NCI-H2196 (cell line): ENCODE results near the gene SNRNP70.
"Not testable (repeated sequence)": the region's sequence is repeated elsewhere in the genome, so short reads cannot be mapped to it uniquely, and the experiment has no call there.

Experiments
- DNase-seq: peaks from one replicate; lab custom pipeline; 2025; ENCODE audit not compliant: unreplicated experiment; lab: John Stamatoyannopoulos, UW

SNRNP70 gene

DNA sequence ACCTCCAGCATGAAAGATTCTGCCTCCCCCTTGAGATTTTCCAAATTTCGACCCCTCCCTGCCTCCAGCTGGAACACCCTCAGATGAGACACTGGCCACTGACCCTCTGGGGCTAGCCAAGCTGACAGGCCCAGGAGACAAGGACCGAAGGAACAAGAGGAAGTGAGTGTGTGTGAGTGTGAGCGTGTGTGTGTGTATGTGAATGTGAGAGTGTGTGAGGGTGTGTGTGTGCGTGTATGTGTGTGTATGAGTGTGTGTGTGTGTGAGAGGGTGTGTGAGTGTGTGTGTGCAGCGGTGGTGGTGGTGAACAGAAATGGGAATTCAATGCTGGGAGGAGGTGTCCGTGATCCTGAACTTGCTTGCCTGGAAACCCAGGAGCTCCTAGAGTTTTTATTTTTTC is 56.1 kb downstream of the SNRNP70 start:
- no peak for DNase-seq

DNA sequence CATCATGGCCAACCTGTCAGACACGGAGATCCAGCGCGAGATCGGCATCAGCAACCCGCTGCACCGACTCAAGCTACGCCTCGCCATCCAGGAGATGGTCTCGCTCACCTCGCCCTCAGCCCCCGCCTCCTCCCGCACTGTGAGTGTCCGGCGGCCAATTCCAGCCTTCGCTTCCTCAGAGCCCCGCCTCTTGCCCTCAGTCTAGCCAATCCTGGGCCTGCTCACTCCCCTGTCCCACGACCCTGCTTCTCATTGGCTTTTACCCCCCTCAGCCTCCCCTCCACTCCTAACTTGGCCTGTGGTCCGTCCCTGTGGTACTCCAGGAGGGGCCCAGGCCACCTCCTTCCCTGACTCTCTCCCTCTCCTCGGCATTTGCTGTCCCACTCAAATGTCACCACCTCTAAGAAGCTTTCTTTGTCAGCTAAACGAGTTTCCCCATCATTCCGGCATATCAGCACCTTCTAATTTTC is 57.6 kb downstream of the SNRNP70 start:
- DNase-seq, result peak; percentile 95

DNA sequence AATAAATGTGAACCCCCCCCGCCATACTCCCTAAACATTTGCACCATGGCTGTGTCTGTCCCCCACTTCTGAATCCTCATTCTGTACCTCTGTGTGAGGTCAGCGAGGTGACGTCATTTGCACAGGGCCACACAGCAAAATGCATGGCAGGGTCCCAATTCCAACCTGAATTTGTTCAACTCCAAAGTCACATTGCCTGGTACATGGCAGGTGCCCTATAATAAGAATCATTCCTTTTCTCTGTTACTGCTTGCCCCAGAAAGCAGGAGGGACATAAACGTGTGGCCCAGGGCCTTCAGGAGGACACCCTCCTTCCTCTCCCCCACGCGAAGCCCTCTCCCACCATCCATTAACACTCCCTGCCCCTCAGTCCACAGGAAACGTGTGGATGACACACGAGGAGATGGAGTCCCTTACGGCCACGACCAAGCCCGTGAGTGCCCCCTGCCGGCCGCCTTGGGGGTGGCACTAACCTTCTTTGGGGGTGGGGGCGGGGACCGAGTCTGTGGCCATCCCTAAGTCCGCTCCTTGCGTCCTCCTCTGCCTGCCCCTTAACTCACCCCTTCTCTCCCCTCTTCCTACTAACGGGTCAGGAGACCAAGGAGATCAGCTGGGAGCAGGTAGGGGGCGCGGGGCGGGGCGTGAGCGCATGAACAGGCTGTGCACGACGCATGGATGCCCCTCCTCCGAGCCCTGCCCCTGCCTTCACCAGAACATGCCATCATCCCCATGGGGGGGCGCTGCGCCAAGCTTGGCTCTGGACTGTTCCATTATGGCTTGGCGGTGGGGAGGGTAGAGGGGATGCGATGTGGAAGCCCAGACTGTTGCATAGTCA is 60.5 kb downstream of the SNRNP70 start:
- peak; percentile 68 for DNase-seq

- not testable (repeated sequence) for DNase-seq
Measured at GRCh38 chr19:49146408-49146770, 61.1 kb downstream of the SNRNP70 start.

- no peak for DNase-seq
Measured at GRCh38 chr19:49148044-49148682, 62.9 kb downstream of the SNRNP70 start.

DNA sequence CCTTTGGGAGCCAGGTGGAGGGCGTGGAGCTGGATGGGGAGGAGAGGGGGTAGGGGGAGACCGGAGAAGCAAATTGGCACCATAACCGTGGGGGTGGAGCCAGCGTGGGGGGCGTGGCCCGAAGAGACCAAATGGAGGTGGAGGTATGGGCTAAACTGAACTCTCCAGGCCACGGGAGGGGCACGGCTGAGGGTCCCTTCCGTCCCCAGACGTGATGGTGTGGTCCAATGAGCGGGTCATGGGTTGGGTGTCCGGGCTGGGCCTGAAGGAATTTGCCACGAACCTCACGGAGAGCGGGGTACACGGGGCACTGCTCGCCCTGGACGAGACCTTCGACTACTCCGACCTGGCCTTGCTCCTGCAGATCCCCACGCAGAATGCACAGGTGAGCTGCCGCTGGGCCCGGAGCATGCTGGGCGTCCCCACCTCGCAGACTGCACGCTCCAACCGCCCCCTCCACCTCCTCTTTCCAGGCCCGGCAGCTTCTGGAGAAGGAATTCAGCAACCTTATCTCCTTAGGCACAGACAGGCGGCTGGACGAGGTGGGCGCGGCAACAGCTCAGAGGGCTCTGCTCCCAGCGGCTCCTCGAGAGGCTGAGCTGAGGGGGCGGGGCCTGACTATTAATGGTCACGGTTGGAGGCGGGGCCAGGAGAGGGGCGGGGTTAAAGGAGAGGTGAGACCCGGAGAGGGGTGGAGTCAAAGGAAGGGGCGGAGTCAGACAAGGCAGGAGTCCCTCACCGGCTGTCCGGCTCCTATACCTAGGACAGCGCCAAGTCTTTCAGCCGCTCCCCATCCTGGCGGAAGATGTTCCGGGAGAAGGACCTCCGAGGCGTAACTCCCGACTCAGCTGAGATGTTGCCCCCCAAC is 63.8 kb downstream of the SNRNP70 start:
- peak; percentile 97 for DNase-seq

DNA sequence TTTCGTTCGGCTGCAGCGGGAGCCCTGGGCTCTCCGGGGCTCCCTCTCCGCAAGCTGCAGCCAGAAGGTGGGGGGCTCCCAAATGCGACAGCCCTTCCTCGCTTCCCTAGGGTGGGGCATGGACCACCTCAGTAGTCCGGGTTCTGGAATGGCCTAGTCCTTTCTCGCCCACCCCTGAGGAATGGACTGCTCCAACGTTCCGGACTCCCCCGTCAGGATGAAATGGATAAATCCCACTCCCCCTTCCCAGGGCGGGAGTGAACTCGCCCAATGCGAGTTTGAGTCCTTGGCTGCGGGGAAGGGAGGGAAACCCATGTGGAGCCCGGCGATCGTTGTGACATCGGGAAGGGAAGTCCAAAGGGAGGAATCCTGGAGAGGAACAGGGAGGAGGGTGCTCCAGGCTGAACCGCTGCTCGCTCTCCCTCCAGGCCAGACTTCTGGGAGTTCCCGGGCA is 64.4 kb downstream of the SNRNP70 start:
- peak; percentile 79 for DNase-seq

DNA sequence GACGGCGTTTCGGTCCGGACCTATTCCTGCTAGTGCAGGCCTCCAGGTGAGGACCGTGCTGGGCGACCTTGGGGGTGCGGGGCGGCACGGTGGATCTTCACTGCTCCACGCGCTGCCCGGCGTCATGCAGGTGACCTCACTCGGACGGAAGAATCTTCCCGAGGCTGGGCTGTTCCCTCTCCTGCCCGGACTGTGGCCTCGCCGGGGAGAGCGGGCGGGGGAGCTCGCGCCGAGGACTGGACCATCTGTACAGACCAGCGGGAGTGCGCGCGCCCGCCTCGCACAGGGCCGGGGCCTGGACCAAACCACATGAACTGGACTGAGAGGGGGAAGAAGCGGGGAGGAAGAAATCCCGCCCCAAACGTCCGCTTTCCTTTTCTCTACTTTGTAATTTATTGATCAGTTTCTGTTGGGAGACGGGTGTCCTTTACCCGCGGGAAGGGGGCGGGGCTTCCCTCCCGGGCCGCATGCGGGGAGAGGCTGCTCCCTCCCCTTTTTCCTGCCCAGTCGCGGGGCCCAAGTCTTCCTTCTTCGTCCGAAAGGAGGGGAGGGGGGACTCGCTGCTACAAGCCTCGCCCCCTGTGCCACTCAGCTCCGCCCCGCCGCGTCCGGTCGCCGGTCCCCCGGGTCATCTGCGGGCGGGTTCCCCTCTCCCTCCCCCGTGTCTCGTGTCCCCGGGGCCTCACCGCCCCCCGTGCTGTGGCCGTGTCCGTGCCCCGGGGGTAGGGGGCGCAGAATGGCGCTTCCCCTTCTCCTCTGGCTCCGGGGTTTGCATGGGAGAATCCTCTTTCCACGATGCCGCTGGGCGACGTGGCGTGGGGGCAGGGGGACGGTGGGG is 65.1 kb downstream of the SNRNP70 start:
- peak; percentile 91 for DNase-seq

GRCh38 chr19:49150944-49151243 is 65.6 kb downstream of the SNRNP70 start:
- peak; percentile 51 for DNase-seq

- DNase-seq, result peak; percentile 98
Measured at GRCh38 chr19:49151267-49152118, 66.2 kb downstream of the SNRNP70 start.

DNA sequence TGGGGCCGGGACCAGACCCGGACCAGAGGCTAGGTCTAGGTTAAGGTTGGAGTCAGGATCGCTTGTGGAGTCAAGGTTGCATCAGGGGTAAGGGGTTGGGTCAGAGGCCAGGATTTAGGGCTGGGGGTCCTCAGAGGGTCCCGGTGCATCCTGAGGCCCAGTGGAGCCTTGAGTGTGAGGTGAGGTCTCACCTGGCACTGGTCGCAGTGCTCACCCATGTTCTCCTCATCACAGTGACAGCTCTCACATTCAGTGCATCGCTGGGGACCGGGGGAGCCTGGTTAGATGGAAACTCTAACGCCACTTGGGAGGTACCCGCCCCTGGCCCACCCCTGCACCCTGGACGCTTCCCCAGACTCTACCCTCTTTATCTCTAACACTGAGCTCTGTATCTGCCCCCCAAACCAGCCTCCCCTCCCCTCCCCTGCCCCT is 66.9 kb downstream of the SNRNP70 start:
- DNase-seq, result no peak

- DNase-seq, result no peak
Measured at GRCh38 chr19:49153167-49153809, 68.0 kb downstream of the SNRNP70 start.

DNA sequence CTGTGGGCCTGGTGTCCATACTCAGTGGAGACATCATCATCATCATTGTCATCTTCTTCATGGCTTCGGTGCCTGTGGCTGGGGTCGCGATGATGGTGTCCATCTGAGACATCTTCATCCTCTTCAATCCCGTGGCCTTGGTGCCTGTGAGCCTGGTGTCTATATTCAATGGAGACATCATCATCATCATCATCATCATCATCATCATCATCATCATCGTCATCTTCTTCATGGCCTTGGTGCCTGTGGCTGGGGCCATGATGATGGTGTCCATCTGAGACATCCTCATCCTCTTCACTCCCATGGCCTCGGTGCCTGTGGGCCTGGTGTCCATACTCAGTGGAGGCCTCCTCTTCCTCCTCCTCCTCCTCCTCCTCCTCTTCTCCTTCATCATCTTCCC is 69.0 kb downstream of the SNRNP70 start:
- no peak for DNase-seq

DNA sequence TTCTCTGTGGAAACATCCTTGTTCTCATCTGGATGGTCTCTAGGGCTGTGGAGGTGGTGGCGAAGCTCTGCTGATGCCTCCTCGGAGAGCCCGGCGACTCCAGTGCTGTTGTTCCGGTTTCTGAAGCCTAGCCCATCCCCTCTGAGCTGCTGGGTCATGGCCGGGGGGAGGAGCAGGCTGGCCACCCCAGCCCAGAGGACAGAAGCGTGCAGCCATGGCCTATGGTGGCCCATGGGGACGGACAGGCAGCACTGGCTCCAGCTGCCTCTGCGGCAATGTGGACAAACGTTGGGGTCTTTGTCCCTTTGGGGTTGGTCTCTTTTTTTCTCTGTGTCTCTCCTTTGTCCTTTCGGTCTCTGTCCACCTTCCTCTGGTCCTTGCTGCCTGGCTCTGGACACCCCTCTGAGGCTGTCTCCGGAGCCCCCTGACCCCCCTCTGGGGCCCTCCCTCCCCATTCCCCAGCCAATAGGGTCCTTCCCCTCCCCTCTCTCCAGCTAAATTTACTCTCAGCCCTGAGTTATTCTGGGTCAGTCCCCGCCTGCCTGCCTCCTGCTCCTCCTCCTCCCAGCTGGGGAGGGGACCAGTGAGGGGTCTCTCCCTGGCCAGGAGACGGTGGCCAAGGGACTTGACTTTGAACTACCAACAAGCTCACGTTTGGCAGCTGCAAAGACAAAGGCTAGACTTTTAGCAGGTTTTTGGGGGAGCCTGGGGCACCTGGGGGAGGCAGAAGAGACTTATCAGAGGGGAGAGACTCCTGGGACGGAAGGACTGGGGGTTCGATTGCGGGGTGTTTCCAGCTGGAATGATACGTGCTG is 70.0 kb downstream of the SNRNP70 start, which contains the start of gene HRC:
TSS of gene HRC (minus strand) at position 392 of the 815 bp plus-strand sequence. CDS start at position 233, 159 bp downstream.
- DNase-seq, result no peak

DNA sequence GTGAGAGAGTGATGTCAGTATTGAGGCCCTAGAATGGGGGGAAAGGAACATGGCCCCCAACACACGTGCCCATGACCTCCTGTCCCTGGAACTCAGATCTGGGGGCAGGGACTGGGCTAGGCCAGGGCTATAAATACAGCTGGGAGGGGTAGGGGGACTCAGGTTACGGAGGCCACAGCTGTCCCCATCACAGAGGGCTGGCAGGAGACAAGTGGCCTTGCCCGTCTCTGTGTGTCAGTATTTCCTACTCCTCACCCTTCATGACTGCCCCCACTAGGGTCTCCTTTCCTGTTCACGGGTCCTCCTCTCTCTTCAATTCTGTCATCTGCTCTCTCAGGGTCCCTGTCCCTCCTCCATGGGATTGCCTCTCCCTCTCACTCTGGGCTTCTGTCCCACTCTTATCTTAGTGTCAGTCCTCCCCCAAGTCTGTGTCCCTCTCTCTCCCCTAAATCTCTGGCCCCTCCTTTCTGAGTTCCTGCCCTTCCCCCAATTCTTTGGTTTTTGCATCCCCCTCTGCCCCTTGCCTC is 70.6 kb downstream of the SNRNP70 start:
- no peak for DNase-seq

DNA sequence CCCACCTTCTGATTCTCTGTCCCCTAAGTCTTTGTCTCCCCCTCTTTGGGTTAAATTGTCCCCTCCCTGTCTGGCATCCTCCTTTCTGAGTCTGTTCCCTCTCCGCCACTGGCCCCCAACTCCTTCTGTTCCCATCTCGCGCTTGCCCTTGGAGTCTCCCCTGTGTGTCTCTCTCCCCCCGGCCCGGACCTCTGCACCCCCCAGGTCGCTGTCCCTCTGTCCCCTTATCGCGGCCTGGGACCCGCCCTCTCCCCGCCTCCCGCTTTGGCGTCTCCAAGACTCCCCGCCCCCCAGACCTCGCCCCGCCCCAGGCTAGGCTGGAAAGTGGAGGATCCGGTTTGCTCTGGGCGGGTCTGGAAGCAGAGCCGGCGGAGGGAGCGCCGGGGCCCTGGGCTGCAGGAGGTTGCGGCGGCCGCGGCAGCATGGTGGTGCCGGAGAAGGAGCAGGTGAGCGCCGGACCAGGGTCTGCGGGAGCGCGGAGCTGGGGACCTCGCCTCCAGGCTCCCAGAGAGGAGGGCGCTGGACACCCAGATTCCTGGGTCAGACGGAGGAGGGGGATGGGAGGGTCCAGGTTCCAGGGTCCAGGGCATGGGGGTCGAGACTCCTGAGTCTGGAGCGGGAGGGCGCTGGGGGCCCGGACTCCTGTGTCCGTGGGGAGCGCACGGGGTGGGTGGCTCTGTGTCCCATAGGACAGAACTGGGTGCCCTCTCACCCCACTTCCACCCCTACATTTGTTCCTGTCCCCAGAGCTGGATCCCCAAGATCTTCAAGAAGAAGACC is 72.4 kb downstream of the SNRNP70 start, which contains the start of gene TRPM4:
TSS of gene TRPM4 (plus strand) at position 348 of the 780 bp plus-strand sequence. CDS start at position 423, 75 bp downstream.
- peak; percentile 90 for DNase-seq
